Measurements from ENCODE around the gene ERBB4.

GRCh38 chr2:211371465-211371864 lies 1167.1 kb downstream of the ERBB4 start:
- TF ChIP-seq CTCF (IDR thresholded peaks at IDR 0.05), result no peak
- TF ChIP-seq POLR2A (IDR thresholded peaks at IDR 0.05), result no peak
